Activated B cell treated with CpG ODN at 0.5 μM for 24 hours (primary cell): Measurements from ENCODE around the gene COPE. TPM values are rescaled to one million over a fixed set of nuclear protein-coding genes. Genes with fewer than 3 reads are reported as not detected.

Experiments used
- ATAC-seq: fragments of 200-7000 bp; cut with Tn5 transposase; one replicate; pipeline ENCODE4 v1.10.0; 2021; ENCODE audit warnings: low read depth, mild to moderate bottlenecking, moderate library complexity
- CTCF ChIA-PET: fragments of 350-600 bp; sonication (Branson Sonifier 250); formaldehyde crosslinking; loops from one replicate; lab custom pipeline; 2021; ENCODE audit warnings: antibody characterized with exemption; lab: Charles Lee
- POLR2A ChIA-PET: fragments of 350-600 bp; sonication (Branson Sonifier 250); formaldehyde crosslinking; loops from one replicate; lab custom pipeline; 2021; ENCODE audit warnings: antibody characterized with exemption; lab: Charles Lee
- DNase-seq: peaks from one replicate; pipeline ENCODE4 v3.0.0; 2022
- H3K27ac Mint-ChIP-seq: one replicate; pipeline ENCODE4 v1.8.0; 2020; ENCODE audit warnings: mixed read lengths
- H3K27me3 Mint-ChIP-seq: one replicate; pipeline ENCODE4 v1.8.0; 2021; ENCODE audit warnings: mixed read lengths
- H3K36me3 Mint-ChIP-seq: one replicate; pipeline ENCODE4 v1.8.0; 2021; ENCODE audit warnings: low read depth, mixed read lengths
- H3K4me1 Mint-ChIP-seq: one replicate; pipeline ENCODE4 v1.8.0; 2021; ENCODE audit warnings: mixed read lengths
- H3K4me3 Mint-ChIP-seq: one replicate; pipeline ENCODE4 v1.8.0; 2020; ENCODE audit warnings: mild to moderate bottlenecking, mixed read lengths
- H3K9me3 Mint-ChIP-seq: one replicate; pipeline ENCODE4 v1.8.0; 2020; ENCODE audit warnings: mixed read lengths
- CTCF ChIP-seq: fragments of 200-600 bp; IDR thresholded peaks from one replicate; pipeline ENCODE4 v1.8.0; 2022; ENCODE audit warnings: antibody characterized with exemption, mild to moderate bottlenecking
- intact Hi-C: fragments of 100-400 bp; cut with micrococcal nuclease; formaldehyde crosslinking; loops from one replicate; pipeline ENCODE4 v1.15.1; 2024
- total RNA-seq: library from RNA; stranded (reverse); gene quantifications from 2 replicates; pipeline ENCODE4 v1.2.3, GENCODE V29; 2022

Gene COPE
- total RNA-seq, 1 donor from 2014 or later: 253 TPM

GRCh38 chr19:18899624-18900560 is 19.3 kb downstream of the COPE start:
- no peak for TF ChIP-seq CTCF
- peaks cover 13% of the 10 kb centered on the region for H3K4me1 Mint-ChIP-seq
- CTCF ChIA-PET: no interaction called here
- ATAC-seq (no peak), DNase-seq (no peak)
- no peak overlapping the region for H3K27ac Mint-ChIP-seq
- no peak overlapping the region for H3K4me3 Mint-ChIP-seq
- POLR2A ChIA-PET: interaction anchor here (0.7 kb wide), 1 partner anchor 19 kb away, joined by 11 read pairs; the partner anchor contains the start of gene COPE
- intact Hi-C loops: no loop called here
- peaks cover 35% of the 10 kb centered on the region for H3K36me3 Mint-ChIP-seq
- H3K9me3 Mint-ChIP-seq: no peaks in the 10 kb centered on the region
- H3K27me3 Mint-ChIP-seq: peaks cover 13% of the 10 kb centered on the region

GRCh38 chr19:18898607-18899408 is 20.4 kb downstream of the COPE start:
- peaks cover 18% of the 10 kb centered on the region for H3K4me1 Mint-ChIP-seq
- peaks cover 28% of the 10 kb centered on the region for H3K36me3 Mint-ChIP-seq
- CTCF ChIA-PET: no interaction called here
- no peak overlapping the region for H3K27ac Mint-ChIP-seq
- intact Hi-C loops: no loop called here
- DNase-seq (no peak), ATAC-seq (no peak)
- no peak overlapping the region for H3K4me3 Mint-ChIP-seq
- POLR2A ChIA-PET: interaction anchor here (0.7 kb wide), 1 partner anchor 195 kb away, joined by 8 read pairs; no protein-coding TSS in a partner anchor
- no peak for TF ChIP-seq CTCF
- H3K9me3 Mint-ChIP-seq: no peaks in the 10 kb centered on the region
- H3K27me3 Mint-ChIP-seq: peaks cover 14% of the 10 kb centered on the region

- H3K9me3 Mint-ChIP-seq: no peaks in the 10 kb centered on the region
- peaks cover 18% of the 10 kb centered on the region for H3K4me1 Mint-ChIP-seq
- ATAC-seq (no peak), DNase-seq (no peak)
- H3K4me3 Mint-ChIP-seq: no peak overlapping the region
- CTCF ChIA-PET: no interaction called here
- no peak overlapping the region for H3K27ac Mint-ChIP-seq
- H3K27me3 Mint-ChIP-seq: peaks cover 18% of the 10 kb centered on the region
- peaks cover 28% of the 10 kb centered on the region for H3K36me3 Mint-ChIP-seq
- POLR2A ChIA-PET: interaction anchor here (0.7 kb wide), 1 partner anchor 194 kb away, joined by 8 read pairs; no protein-coding TSS in a partner anchor
- no peak for TF ChIP-seq CTCF
- intact Hi-C loops: no loop called here
These were observed 21.0 kb downstream of the COPE start for GRCh38 chr19:18898081-18898606.

GRCh38 chr19:18897094-18898029 is 21.8 kb downstream of the COPE start:
- intact Hi-C loops: no loop called here
- ChIA-PET POLR2A (no interaction called here), CTCF (no interaction called here)
- no peak for TF ChIP-seq CTCF
- peaks cover 18% of the 10 kb centered on the region for H3K4me1 Mint-ChIP-seq
- H3K36me3 Mint-ChIP-seq: peaks cover 26% of the 10 kb centered on the region
- H3K27ac Mint-ChIP-seq: peak overlapping the region; percentile 4
- no peaks in the 10 kb centered on the region for H3K9me3 Mint-ChIP-seq
- DNase-seq (no peak), ATAC-seq (no peak)
- peak overlapping the region; percentile 2 for H3K4me3 Mint-ChIP-seq
- peaks cover 20% of the 10 kb centered on the region for H3K27me3 Mint-ChIP-seq
